Fibroblast of skin of back (primary cell): ENCODE results near the gene CCNG1.
A peak's percentile ranks its signal among the peaks of the same experiment; 100 is the strongest.
"Not testable (repeated sequence)": the region's sequence is repeated elsewhere in the genome, so short reads cannot be mapped to it uniquely, and the experiment has no call there.

ENCODE experiments used
- DNase-seq: peaks from one replicate; pipeline ENCODE4 v3.0.0-alpha.2; 2013

Gene CCNG1

GRCh38 chr5:163444526-163444925, 7.1 kb downstream of the CCNG1 start:
- DNase-seq: no peak

GRCh38 chr5:163445345-163445744, 8.0 kb downstream of the CCNG1 start:
- no peak for DNase-seq

GRCh38 chr5:163447191-163447590, 9.8 kb downstream of the CCNG1 start:
- DNase-seq: no peak

- no peak for DNase-seq
Measured at GRCh38 chr5:163447875-163448274, 10.5 kb downstream of the CCNG1 start.

- no peak for DNase-seq
Measured at GRCh38 chr5:163448491-163448890, 11.1 kb downstream of the CCNG1 start.

- no peak for DNase-seq
Measured at GRCh38 chr5:163451489-163451888, 14.1 kb downstream of the CCNG1 start.

GRCh38 chr5:163453705-163454104, 16.3 kb downstream of the CCNG1 start:
- no peak for DNase-seq

GRCh38 chr5:163455406-163455805, 18.0 kb downstream of the CCNG1 start:
- not testable (repeated sequence) for DNase-seq

- no peak for DNase-seq
Measured at GRCh38 chr5:163456029-163456589, 18.7 kb downstream of the CCNG1 start.

- DNase-seq: no peak
Measured at GRCh38 chr5:163456840-163457239, 19.4 kb downstream of the CCNG1 start.

GRCh38 chr5:163458778-163459385, 21.5 kb downstream of the CCNG1 start:
- no peak for DNase-seq

- no peak for DNase-seq
Measured at GRCh38 chr5:163459462-163459818, 22.0 kb downstream of the CCNG1 start.

GRCh38 chr5:163459819-163460561, 22.6 kb downstream of the CCNG1 start, which contains the start of gene NUDCD2:
Gene NUDCD2 (minus strand): TSS chr5:163460102. CDS start chr5:163460050, 52 bp downstream.
- peak; percentile 99 for DNase-seq

GRCh38 chr5:163460562-163461171, 23.3 kb downstream of the CCNG1 start, which contains the start of gene HMMR:
Gene HMMR (plus strand): TSS chr5:163460632. CDS start chr5:163460693, 61 bp downstream.
- DNase-seq: no peak

- no peak for DNase-seq
Measured at GRCh38 chr5:163463063-163463435, 25.7 kb downstream of the CCNG1 start.

- no peak for DNase-seq
Measured at GRCh38 chr5:163467682-163468081, 30.3 kb downstream of the CCNG1 start.

GRCh38 chr5:163473635-163474243, 36.3 kb downstream of the CCNG1 start:
- DNase-seq: no peak

- no peak for DNase-seq
Measured at GRCh38 chr5:163475411-163475810, 38.0 kb downstream of the CCNG1 start.

- peak; percentile 52 for DNase-seq
Measured at GRCh38 chr5:163478126-163478981, 41.0 kb downstream of the CCNG1 start.

GRCh38 chr5:163478982-163479271, 41.5 kb downstream of the CCNG1 start:
- DNase-seq: no peak

GRCh38 chr5:163489055-163489744, 51.8 kb downstream of the CCNG1 start:
- DNase-seq: no peak

GRCh38 chr5:163489745-163490075, 52.3 kb downstream of the CCNG1 start:
- no peak for DNase-seq
